ENCODE data around the gene TCF25. TPM values are rescaled to one million over a fixed set of nuclear protein-coding genes. Genes with fewer than 3 reads are reported as not detected.

TCF25 gene
- total RNA-seq, 4 donors from 2014 or later, result 60.3 to 221 (median 126) TPM

DNA sequence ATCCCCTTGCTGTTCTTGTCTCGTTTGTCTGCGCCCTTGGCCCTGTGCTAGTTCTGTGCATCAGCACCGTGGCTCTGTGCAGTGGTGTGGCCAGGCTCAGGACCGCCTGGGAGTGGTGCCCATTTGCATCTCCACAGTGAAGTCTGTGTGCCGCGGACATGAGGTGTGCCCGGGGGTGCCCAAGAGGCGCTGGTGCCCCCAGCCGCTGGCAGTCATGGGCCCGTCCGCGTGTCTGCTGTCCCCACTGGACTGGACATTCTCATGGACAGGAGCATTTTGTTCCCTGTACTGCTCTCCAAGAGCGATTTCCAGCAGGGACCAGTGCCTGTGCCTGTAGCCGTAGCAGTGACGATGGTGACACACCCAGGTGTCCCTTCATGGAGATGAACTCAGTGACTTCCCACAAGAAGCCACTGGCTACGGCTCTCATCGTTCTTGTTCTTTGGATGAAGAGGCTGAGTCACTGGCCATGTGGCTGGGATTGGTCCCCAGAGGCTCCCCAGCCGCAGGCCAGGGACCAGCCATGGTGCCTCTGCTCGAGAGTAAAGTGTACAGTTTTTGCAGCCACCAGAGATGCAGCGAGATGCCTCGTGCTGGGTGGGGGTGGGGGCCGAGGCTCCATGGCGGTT lies 32.2 kb downstream of the TCF25 start:
- intact Hi-C loops (cut with DNase I; ENCODE audit: low total_unique reads), result no loop called here
- TF ChIP-seq, protein P1, sequence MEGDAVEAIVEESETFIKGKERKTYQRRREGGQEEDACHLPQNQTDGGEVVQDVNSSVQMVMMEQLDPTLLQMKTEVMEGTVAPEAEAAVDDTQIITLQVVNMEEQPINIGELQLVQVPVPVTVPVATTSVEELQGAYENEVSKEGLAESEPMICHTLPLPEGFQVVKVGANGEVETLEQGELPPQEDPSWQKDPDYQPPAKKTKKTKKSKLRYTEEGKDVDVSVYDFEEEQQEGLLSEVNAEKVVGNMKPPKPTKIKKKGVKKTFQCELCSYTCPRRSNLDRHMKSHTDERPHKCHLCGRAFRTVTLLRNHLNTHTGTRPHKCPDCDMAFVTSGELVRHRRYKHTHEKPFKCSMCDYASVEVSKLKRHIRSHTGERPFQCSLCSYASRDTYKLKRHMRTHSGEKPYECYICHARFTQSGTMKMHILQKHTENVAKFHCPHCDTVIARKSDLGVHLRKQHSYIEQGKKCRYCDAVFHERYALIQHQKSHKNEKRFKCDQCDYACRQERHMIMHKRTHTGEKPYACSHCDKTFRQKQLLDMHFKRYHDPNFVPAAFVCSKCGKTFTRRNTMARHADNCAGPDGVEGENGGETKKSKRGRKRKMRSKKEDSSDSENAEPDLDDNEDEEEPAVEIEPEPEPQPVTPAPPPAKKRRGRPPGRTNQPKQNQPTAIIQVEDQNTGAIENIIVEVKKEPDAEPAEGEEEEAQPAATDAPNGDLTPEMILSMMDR (IDR thresholded peaks at IDR 0.05), result no peak
- TF ChIP-seq POLR2A (IDR thresholded peaks at IDR 0.05), result no peak
- H3K4me1 ChIP-seq, result no peaks in the 10 kb centered on the region
- no peaks in the 10 kb centered on the region for H3K27me3 ChIP-seq
- H3K36me3 ChIP-seq, result no peaks in the 10 kb centered on the region
- DNase-seq, result no peak
- H3K4me3 ChIP-seq, result no peak overlapping the region
- no peak overlapping the region for H3K27ac ChIP-seq
- no peaks in the 10 kb centered on the region for H3K9me3 ChIP-seq

DNA sequence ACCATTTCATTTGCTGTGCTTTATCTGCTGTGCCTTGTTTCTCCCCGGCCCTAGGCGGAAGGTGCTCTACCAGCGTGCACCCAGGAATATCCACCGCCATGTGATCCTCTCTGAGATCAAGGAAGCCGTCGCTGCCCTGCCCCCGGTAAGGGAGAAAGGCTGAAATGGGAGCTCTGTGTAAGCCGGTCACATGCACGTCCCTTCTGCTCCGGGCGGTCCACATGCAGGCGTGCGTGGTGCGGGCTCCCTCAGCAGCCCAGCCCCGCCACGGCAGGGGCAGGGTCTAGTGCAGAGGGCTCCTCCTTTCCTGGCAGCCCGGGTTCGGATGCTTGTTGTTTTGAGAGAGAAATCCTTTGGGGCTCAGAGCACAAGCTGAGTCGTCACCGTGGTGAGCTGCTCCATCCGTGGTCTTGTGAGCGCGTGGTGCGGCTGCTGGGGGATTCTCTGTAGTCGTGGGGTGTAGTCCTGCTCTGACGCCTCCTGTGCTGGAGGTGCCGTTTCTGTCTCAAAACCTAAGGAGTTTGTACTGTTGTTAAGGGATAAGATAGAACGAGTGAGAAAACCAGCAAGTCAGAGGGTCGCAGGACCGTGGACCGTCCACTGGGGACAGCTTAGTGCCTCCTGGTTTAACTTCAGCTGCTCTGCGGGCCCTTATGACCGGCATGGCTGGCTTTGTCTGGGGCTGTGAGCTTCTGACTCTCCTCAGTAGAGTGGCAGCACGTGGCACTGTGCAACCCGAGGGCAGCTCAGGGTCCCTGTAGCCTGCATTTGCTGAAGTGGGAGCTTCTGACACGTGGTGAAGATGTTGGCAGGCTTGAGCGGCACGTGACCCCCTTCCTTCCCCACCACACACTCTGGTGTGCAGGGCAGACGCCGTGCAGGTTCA lies 33.0 kb downstream of the TCF25 start:
- DNase-seq, result no peak
- intact Hi-C loops (cut with DNase I; ENCODE audit: low total_unique reads), result no loop called here

DNA sequence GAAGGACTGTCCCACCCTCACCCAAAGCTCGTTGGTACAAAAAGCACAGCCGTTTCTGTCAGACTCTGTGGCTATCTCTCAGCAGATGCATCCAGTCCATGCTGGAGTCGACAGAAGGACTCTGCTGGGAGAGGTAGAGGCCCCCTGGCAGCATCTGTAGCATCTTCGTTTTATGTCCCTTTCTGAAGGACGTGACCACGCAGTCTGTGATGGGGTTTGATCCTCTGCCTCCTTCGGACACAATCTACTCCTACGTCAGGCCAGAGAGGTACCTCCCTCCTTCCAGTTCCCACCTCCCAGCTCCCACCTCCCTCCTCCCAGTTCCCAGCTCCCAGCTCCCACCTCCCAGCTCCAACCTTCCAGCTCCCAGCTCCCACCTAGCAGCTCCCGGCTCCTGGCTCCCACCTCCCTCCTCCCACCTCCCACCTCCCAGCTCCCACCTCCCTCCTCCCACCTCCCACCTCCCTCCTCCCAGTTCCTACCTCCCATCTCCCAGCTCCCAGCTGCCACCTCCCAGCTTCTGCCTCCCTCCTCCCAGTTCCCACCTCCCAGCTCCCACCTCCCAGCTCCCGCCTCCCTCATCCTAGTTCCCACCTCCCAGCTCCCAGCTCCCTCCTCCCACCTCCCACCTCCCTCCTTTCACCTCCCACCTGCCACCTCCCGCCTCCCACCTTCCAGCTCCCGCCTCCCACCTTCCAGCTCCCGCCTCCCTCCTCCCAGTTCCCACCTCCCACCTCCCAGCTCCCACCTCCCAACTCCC lies 33.8 kb downstream of the TCF25 start:
- no peak for DNase-seq
- H3K27ac ChIP-seq, result no peak overlapping the region
- no peaks in the 10 kb centered on the region for H3K9me3 ChIP-seq
- no peaks in the 10 kb centered on the region for H3K27me3 ChIP-seq
- no peaks in the 10 kb centered on the region for H3K4me1 ChIP-seq
- H3K36me3 ChIP-seq, result no peaks in the 10 kb centered on the region
- H3K4me3 ChIP-seq, result no peak overlapping the region
- intact Hi-C loops (cut with DNase I; ENCODE audit: low total_unique reads), result no loop called here
- TF ChIP-seq, protein P1 (IDR thresholded peaks at IDR 0.05), result no peak
- TF ChIP-seq POLR2A (IDR thresholded peaks at IDR 0.05), result no peak

More for the DNA sequence above, 33.0 kb downstream of the TCF25 start:
- H3K9me3 ChIP-seq, result no peaks in the 10 kb centered on the region
- H3K27ac ChIP-seq, result no peak overlapping the region
- no peaks in the 10 kb centered on the region for H3K4me1 ChIP-seq
- TF ChIP-seq, protein P1 (IDR thresholded peaks at IDR 0.05), result no peak
- no peak for TF ChIP-seq POLR2A (IDR thresholded peaks at IDR 0.05)
- H3K27me3 ChIP-seq, result no peaks in the 10 kb centered on the region
- no peaks in the 10 kb centered on the region for H3K36me3 ChIP-seq
- H3K4me3 ChIP-seq, result no peak overlapping the region

DNA sequence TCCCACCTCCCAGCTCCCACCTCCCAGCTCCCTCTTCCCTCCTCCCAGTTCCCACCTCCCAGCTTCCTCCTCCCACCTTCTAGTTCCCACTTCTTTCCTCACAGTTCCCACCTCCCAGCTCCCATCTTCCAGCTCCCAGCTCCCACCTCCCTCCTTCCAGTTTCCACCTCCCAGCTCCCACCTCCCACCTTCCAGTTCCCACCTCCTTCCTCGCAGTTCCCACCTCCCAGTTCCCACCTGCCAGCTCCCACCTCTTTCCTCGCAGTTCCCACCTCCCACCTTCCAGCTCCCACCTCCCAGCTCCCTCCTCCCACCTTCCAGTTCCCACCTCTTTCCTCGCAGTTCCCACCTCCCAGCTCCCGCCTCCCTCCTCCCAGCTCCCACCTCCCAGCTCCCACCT lies 34.8 kb downstream of the TCF25 start:
- Histone ChIP-seq H3K27me3 (no peaks in the 10 kb centered on the region), H3K4me1 (no peaks in the 10 kb centered on the region), H3K9me3 (no peaks in the 10 kb centered on the region), H3K4me3 (no peak overlapping the region), H3K27ac (no peak overlapping the region), H3K36me3 (no peaks in the 10 kb centered on the region)
- intact Hi-C loops (cut with DNase I; ENCODE audit: low total_unique reads), result no loop called here
- no peak for TF ChIP-seq POLR2A (IDR thresholded peaks at IDR 0.05)
- TF ChIP-seq, protein P1 (IDR thresholded peaks at IDR 0.05), result no peak
- DNase-seq, result no peak

All from uterus (tissue), 4 donors.